Smooth muscle cell (in vitro differentiated cells): Measurements from ENCODE around the gene CDC42EP1. TPM values are rescaled to one million over a fixed set of nuclear protein-coding genes. Genes with fewer than 3 reads are reported as not detected.
A peak's percentile ranks its signal among the peaks of the same experiment; 100 is the strongest.

Source experiments
- DNase-seq: peaks from one replicate; lab custom pipeline; 2025; ENCODE audit not compliant: unreplicated experiment; lab: John Stamatoyannopoulos, UW
- H2AFZ ChIP-seq: fragments of 200-600 bp; sonication (generic); 2 replicates; pipeline ENCODE4 v1.6.0; 2016; ENCODE audit warnings: antibody characterized with exemption, low read depth, mild to moderate bottlenecking
- H3F3A ChIP-seq: fragments of 200-600 bp; sonication (generic); 2 replicates; pipeline ENCODE4 v1.6.0; 2017; ENCODE audit warnings: antibody characterized with exemption, low read depth
- H3K27ac ChIP-seq: fragments of 200-600 bp; sonication (generic); 2 replicates; pipeline ENCODE4 v1.5.1; 2016; ENCODE audit warnings: low read depth, mild to moderate bottlenecking
- H3K27me3 ChIP-seq: fragments of 200-600 bp; sonication (generic); 2 replicates; pipeline ENCODE4 v1.6.1; 2016; ENCODE audit warnings: low read depth, mild to moderate bottlenecking
- H3K36me3 ChIP-seq: fragments of 200-600 bp; sonication (generic); 2 replicates; pipeline ENCODE4 v1.5.1; 2016; ENCODE audit warnings: low read depth
- H3K4me1 ChIP-seq: fragments of 200-600 bp; sonication (generic); 2 replicates; pipeline ENCODE4 v1.5.1; 2016; ENCODE audit warnings: low read depth
- H3K4me2 ChIP-seq: fragments of 200-600 bp; sonication (generic); 2 replicates; pipeline ENCODE4 v1.6.0; 2016; ENCODE audit warnings: mild to moderate bottlenecking
- H3K4me3 ChIP-seq: fragments of 200-600 bp; sonication (generic); 2 replicates; pipeline ENCODE4 v1.5.1; 2016; ENCODE audit warnings: mild to moderate bottlenecking
- H3K79me2 ChIP-seq: fragments of 200-600 bp; sonication (generic); 2 replicates; pipeline ENCODE4 v1.6.0; 2016; ENCODE audit warnings: low read depth, mild to moderate bottlenecking
- H3K9ac ChIP-seq: fragments of 200-600 bp; sonication (generic); 2 replicates; pipeline ENCODE4 v1.6.0; 2016; ENCODE audit warnings: low read depth
- H3K9me3 ChIP-seq: fragments of 200-600 bp; sonication (generic); replicated peaks from 2 replicates; pipeline ENCODE4 v1.5.1; 2016; ENCODE audit warnings: low read depth
- H4K20me1 ChIP-seq: fragments of 200-600 bp; sonication (generic); 2 replicates; pipeline ENCODE4 v1.6.0; 2016; ENCODE audit warnings: low read depth
- CTCF ChIP-seq: fragments of 200-600 bp; sonication (generic); IDR thresholded peaks from 2 replicates; pipeline ENCODE4 v1.5.1; 2017; ENCODE audit warnings: borderline replicate concordance, mild to moderate bottlenecking, antibody characterized with exemption; ENCODE audit not compliant: insufficient read depth, poor library complexity, severe bottlenecking
- WGBS: methylation state at CpG from one replicate; pipeline ENCODE4 v1.1.7; 2016; ENCODE audit warnings: low lambda C conversion rate; 5-methylcytosine and 5-hydroxymethylcytosine counted together
- polyA plus RNA-seq: library from polyadenylated mRNA; unstranded; fragments of >200 nt; fragmentation: Nextera tagmentation; extraction: Ambion mirVana; gene quantifications from 2 replicates; pipeline ENCODE4 v1.2.1, GENCODE V29; 2016
- total RNA-seq: library from RNA; depleted of rRNA; stranded (reverse); fragments of >200 nt; gene quantifications from 2 replicates; pipeline ENCODE4 v1.2.3, GENCODE V29; 2014

Gene CDC42EP1
- total and polyA plus RNA-seq, 2 experiments from 2014 or later: 14.0 to 89.6 TPM

DNA sequence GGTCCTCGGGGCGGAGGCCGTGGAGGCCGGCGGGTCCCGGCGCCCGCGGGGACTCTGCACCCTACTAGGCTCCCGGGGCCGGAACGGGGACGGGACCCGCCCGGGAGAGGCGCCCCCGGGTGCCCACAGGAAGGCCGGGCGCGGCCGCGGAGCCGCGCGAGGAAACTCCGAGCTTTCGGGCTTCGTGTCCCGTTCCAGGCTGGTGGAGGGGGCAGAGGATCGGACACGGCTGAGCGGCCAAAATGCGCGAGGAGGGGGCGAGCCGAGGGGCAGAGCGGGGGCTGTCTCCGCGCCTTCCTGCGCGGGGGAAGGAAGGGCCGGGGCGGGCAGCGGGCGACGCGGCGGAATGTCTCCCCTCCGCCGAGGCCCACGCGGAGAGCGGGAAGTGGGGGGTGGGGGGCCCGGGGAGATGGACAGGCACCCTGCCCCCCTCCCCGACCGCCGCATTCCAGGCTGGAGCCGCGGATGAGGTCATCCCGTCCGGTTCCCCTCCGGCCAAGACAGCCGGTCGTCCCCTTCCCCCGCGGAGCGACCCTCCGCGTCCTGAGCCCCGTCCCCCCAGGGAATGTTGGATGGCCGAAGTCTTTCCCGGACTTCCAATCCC, 430 bp downstream of the CDC42EP1 start:
- peaks cover 44% of the 10 kb centered on the region for H4K20me1 ChIP-seq

DNA sequence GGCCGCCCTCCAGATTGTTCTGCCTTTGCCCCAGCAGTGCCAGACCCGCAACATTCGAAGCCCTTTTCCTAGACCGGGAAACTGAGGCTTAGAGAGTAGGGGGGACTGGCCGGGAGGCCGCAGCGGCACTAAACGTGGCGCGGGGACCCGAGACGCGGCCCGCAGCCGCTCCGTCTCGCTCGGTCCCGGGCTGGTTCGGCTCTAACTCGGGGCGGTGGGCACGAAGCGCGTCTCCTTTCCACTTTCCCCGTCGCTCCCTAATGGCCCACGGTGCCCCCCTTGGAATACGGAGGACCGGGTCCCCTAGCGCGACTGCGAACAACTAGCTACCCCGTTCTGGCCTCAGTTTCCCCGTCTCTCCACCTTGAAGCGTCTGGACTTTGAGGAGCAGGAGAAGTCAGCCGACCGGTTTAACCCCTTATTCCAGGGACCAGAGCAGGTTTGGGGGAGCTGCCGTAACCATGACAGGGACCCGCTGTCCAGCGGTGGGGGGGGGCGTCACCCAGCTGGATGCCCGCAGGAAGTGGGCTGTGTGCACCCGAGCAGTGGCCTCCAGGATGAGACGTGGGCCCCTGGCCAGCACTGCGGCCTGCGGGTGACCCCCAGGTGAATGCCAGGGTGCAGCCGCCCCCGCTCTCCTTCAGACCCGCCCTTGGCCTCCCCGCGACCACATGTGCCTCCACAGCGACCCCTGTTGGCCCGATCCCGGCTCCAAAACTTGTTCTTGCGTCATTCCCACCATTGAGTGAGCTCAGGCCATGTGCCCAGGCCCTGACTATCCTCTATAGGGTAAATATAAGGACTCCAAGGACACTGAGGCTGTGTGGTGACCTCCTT, 1.1 kb downstream of the CDC42EP1 start:
- peaks cover 39% of the 10 kb centered on the region for H3F3A ChIP-seq
- H3K79me2 ChIP-seq: peaks cover 54% of the 10 kb centered on the region
- no peaks in the 10 kb centered on the region for H3K27me3 ChIP-seq
- peak overlapping the region; percentile 77 for H3K4me3 ChIP-seq
- H2AFZ ChIP-seq: no peak overlapping the region
- no peaks in the 10 kb centered on the region for H3K9me3 ChIP-seq
- WGBS: 2% methylated on average over 50 of the region's 56 CpGs
- H3K9ac ChIP-seq: peak overlapping the region; percentile 96
- peaks cover 29% of the 10 kb centered on the region for H3K4me1 ChIP-seq
- peak; percentile 83 for DNase-seq
- H3K27ac ChIP-seq: peak overlapping the region; percentile 96
- peaks cover 51% of the 10 kb centered on the region for H4K20me1 ChIP-seq
- H3K4me2 ChIP-seq: peak overlapping the region; percentile 95
- peak; percentile 89 for TF ChIP-seq CTCF
- H3K36me3 ChIP-seq: no peaks in the 10 kb centered on the region

More for the DNA sequence above, 430 bp downstream of the CDC42EP1 start:
- Histone ChIP-seq H3K9ac (peak overlapping the region; percentile 96), H3K4me3 (peak overlapping the region; percentile 77), H3K79me2 (peaks cover 47% of the 10 kb centered on the region), H3K4me2 (peak overlapping the region; percentile 95), H3K36me3 (no peaks in the 10 kb centered on the region), H2AFZ (no peak overlapping the region), H3K27ac (peak overlapping the region; percentile 96), H3F3A (peaks cover 39% of the 10 kb centered on the region), H3K9me3 (no peaks in the 10 kb centered on the region), H3K27me3 (no peaks in the 10 kb centered on the region), H3K4me1 (peaks cover 31% of the 10 kb centered on the region)
- TF ChIP-seq CTCF: no peak
- no peak for DNase-seq
- under 1% methylated on average over 39 of the region's 72 CpGs for WGBS

DNA sequence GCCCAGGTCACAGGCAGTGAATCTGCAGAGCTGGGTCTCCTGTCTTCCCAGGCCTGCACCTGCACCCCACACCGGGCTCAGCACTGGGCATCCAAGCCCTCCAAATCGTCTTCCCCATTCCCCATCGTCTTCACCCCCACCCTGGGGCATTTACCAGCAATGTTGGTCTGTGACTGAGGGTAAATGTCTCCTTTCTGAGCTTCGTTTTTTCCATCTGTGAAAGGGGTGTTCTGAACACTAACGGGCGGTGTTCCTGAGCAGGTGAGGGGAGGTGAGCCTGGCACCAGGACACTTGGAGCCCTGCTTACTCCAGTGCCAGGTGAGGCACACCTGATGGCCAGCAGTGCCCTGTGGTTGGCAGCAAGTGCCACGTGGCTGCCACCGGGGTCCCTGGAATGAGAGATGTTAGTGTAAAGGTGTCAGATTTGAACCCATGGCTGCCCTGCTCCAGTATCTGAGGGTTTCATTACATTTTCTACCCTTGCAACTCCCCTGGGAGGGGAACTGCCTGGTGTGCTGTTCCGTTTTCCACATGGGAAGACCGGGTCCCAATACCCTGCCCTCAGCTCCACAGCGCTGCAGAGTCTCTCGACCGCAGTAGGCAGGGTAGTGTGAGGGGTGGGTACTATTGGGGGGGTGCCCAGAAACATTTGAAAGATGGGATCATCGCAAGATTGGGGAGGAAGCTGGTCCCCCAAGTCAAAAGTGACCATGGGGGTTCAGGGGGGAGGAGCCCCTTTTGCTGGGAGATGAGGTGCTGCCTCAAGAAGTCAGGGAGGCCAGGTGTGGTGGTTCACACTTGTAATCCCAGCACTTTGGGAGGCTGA, 2.0 kb downstream of the CDC42EP1 start:
- peaks cover 23% of the 10 kb centered on the region for H3K4me1 ChIP-seq
- TF ChIP-seq CTCF: no peak
- H4K20me1 ChIP-seq: peaks cover 59% of the 10 kb centered on the region
- no peak overlapping the region for H2AFZ ChIP-seq
- H3K4me3 ChIP-seq: peak overlapping the region; percentile 77
- peaks cover 39% of the 10 kb centered on the region for H3F3A ChIP-seq
- peak overlapping the region; percentile 90 for H3K27ac ChIP-seq
- 84% methylated on average over 14 of the region's 14 CpGs for WGBS
- peak overlapping the region; percentile 18 for H3K9ac ChIP-seq
- DNase-seq: no peak
- peaks cover 63% of the 10 kb centered on the region for H3K79me2 ChIP-seq
- no peaks in the 10 kb centered on the region for H3K27me3 ChIP-seq
- peak overlapping the region; percentile 95 for H3K4me2 ChIP-seq
- no peaks in the 10 kb centered on the region for H3K36me3 ChIP-seq
- no peaks in the 10 kb centered on the region for H3K9me3 ChIP-seq
